Posterior vena cava (tissue), 2 donors: ENCODE results near the gene KRTAP3-1. TPM values are rescaled to one million over a fixed set of nuclear protein-coding genes. Genes with fewer than 3 reads are reported as not detected.
"Not testable (repeated sequence)": the region's sequence is repeated elsewhere in the genome, so short reads cannot be mapped to it uniquely, and the experiment has no call there.

ENCODE experiments used
- DNase-seq: peaks from one replicate; pipeline ENCODE4 v3.0.0-alpha.2; 2020; ENCODE audit warnings: low spot score
- intact Hi-C, 2 donors: fragments of 100-400 bp; cut with DNase I; formaldehyde crosslinking; loops; one replicate each; pipeline versions ENCODE4 v1.14.1 to v1.14.2; 2022 to 2023
- long read RNA-seq, 2 donors: library from polyadenylated mRNA; unstranded; transcript quantifications; one replicate each; pipeline ENCODE4 v2.0.0, GENCODE V29; 2020 to 2021
- total RNA-seq, 2 donors: library from RNA; stranded (reverse); fragmentation: NEBNext Ultra II Directional; extraction: Animal tissue kit (Norgen Biotek cat#: 25700); gene quantifications; one replicate each; pipeline ENCODE4 v1.2.1, GENCODE V29; 2021
- donor health status: DM: yes; HTN: yes; CAD: no.
- donor health status: DM: yes; HTN: yes; CAD: no.

The KRTAP3-1 gene
- total RNA-seq = not detected
- long read RNA-seq, donor 1 = 0 reads
- long read RNA-seq, donor 2 = 0 reads

DNA sequence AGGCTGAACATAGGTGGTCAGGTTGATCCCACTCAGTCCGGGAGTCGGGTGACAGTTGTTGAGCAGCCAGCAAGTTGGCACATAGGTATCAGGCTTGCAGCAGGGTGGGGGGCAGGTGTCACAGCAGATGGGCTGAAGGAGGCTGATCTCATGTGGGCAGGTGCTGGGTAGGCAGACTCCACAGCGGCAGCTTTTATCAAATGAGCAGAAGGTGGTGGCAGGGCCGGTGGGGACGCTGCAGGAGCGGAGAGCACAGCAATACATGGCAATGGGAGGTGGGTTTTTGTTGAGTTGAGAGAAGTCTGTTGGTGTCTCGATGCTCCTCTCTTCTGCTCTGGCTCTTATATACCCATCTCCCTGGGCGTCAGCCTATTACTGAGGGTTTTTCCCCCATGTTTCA lies at the start of gene KRTAP3-1:
KRTAP3-1 (minus strand) TSS at position 318 of the 400 bp plus-strand sequence; CDS start at position 264, 54 bp downstream.
- intact Hi-C loops = no loop called here
- DNase-seq = no peak

DNA sequence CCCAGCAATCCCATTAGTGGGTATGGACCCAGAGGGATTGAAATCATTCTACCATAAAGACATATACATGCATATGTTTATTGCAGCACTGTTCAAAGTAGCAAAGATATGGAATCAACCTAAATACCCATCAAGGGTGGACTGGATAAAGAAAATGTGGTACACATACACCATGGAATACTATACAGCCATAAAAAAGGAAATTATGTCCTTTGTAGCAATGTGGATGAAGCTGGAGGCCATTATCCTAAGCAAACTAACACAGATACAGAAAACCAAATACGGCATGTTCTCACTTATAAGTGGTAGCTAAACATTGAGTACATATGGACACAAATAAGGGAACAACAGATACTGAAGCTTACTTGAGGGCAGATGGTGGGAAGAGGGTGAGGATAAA lies 48.6 kb upstream of the KRTAP3-1 start:
- DNase-seq = no peak

DNA sequence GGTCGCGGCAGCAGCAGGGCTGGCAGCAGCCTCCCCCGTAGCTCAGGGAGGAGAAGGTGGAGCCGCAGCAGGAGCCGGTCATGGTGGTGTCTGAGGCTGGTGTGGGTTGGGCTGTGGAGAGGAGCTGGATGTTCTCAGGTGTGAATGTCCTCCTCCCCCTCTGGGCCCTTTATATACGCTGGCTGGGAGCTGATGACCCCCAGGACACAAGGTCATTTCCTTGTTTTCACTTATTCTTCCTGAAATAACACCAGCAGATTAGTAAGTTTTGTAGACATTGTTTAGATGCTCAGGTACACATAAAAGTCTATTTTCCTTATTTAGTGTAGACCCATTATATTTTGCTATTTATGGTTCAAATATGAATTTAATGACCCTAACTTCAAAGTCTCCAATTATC lies 46.2 kb upstream of the KRTAP3-1 start, which contains the start of gene KRTAP2-2:
KRTAP2-2 (minus strand) TSS at position 101 of the 400 bp plus-strand sequence; CDS start at position 82, 19 bp downstream.
- DNase-seq, intact Hi-C loops: not testable (repeated sequence)

More for the DNA sequence above, 48.6 kb upstream of the KRTAP3-1 start:
- intact Hi-C loops = no loop called here

DNA sequence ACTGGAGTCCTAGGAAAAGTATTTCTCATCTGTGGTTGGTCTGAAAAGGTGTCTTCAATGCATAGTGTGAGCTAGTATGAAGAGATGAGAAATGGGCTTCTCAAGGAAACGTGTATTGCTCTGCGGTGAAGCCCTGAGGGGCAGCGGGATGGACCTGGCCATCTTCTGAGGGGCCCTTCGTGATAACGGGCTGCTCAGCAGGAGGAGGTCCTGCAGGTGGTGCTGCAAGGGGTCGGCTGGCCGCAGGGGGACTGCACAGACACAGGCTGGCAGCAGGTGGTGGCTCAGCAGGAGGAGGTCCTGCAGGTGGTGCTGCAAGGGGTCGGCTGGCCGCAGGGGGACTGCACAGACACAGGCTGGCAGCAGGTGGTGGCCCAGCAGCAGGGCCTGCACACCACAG lies 45.6 kb upstream of the KRTAP3-1 start:
- DNase-seq, intact Hi-C loops: not testable (repeated sequence)

DNA sequence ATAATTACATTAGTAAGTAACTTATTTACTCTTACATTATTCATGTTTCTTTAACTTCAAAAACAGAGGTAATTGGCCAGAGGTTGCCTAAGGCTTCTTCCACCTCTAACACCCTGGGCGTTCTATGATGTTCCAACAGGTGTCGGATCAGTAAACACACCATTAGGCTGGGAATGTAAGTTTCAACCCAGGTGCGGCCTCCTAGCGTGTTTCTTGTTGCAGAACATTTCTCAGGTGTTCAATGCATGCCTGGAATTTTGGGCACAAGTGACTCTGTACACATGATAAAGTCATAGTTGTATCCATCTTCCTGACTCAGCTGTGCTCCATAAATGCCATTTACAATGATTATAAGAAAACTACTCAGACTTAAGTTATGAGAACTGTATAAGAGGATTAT lies 45.1 kb upstream of the KRTAP3-1 start:
- intact Hi-C loops = no loop called here

DNA sequence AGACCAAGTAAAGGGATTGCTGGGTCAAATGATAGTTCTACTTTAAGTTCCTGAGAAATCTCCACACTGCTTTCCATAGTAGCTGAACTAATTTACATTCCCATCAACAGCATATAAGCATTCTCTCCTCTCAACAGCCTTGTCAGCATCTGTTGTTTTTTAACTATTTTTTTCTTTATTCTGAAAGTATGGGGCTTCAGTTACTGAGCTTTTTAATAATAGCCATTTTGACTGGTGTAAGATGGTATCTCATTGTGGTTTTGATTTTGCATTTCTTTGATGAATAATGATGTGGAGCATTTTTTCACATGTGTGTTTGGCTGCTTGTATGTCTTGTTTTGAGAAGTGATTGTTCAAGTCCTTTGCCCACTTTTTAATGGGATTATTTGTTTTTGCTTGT lies 43.6 kb upstream of the KRTAP3-1 start:
- intact Hi-C loops = no loop called here
- no peak for DNase-seq

More for the DNA sequence above, 45.1 kb upstream of the KRTAP3-1 start:
- DNase-seq = no peak

DNA sequence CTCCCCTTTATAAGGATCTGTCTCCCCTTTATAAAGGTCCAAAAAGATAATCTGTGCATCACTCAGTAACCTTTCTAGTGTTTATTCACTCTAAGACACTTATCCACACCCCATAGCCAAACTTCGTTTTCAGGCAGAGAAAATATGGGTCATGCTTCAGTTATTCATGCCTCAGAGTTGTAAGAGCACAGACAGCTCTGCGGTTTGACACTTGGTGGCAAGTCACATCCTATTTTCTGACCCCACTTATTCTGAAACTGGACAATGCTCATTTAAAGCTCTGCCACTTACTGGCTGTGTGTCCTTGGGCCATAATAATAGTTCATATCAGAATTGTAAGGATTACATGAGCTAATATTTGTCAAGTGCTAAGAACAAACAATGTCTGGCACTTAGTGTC lies 40.2 kb upstream of the KRTAP3-1 start:
- DNase-seq = no peak
- intact Hi-C loops = no loop called here

DNA sequence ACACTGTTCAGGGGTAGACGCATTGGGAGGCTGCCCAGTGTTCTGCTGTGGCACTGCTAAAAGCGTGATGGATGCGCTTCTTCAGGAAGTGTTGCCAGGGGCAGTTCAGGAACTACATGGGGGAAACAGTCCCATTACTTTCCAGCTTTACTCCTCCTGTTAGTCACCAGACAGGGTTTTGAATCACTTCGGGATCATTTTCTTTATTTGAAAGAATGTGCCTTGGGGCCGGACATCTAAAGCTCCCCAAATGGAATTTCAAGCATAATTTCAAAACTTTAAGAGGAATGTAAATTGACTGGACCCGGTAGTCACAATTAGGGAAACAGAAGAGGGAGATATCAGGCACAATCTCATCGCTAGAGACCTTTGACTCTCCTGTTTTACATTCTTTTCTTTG lies 39.5 kb upstream of the KRTAP3-1 start:
- intact Hi-C loops = no loop called here
- no peak for DNase-seq

DNA sequence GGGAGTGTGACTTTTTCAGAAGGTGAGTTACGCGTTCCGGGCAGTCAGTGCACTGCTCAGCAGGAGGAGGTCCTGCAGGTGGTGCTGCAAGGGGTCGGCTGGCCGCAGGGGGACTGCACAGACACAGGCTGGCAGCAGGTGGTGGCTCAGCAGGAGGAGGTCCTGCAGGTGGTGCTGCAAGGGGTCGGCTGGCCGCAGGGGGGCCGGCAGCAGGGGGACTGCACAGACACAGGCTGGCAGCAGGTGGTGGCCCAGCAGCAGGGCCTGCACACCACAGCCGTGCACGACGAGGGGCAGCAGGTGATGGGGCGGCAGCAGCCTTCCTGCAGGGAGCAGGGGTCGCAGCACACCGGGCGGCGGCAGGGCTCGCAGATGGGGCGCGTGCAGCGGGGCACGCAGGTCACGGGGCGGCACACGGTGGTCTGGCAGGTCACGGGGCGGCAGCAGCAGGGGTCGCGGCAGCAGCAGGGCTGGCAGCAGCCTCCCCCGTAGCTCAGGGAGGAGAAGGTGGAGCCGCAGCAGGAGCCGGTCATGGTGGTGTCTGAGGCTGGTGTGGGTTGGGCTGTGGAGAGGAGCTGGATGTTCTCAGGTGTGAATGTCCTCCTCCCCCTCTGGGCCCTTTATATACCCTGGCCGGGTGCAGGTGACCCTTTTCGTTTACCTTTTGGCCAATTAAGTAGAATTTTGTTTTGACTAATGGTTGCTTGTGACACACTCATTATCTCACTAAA lies 38.0 kb upstream of the KRTAP3-1 start, which contains the start of gene KRTAP2-1:
KRTAP2-1 (minus strand) TSS at position 582 of the 731 bp plus-strand sequence; CDS start at position 533, 49 bp downstream.
- intact Hi-C loops, DNase-seq: not testable (repeated sequence)

DNA sequence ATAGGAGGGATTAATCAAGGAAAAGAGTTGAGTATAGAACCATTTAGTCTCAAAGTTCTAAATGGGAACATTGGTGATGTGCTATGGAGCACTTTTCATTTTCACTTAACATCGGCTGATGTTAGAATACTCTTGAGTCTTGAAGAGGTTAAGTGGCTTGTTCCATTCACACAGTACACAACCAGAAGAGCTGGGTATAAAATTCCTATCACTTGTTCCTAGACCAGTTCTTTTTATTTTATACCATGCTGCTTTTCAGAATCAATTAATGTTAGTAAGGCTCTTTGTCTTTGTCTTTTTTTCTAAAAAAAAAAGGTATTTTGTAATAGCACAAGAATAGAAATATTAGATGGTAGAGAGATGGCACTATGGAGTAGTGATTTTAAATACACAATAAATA lies 34.0 kb upstream of the KRTAP3-1 start:
- no peak for DNase-seq
- intact Hi-C loops = no loop called here

DNA sequence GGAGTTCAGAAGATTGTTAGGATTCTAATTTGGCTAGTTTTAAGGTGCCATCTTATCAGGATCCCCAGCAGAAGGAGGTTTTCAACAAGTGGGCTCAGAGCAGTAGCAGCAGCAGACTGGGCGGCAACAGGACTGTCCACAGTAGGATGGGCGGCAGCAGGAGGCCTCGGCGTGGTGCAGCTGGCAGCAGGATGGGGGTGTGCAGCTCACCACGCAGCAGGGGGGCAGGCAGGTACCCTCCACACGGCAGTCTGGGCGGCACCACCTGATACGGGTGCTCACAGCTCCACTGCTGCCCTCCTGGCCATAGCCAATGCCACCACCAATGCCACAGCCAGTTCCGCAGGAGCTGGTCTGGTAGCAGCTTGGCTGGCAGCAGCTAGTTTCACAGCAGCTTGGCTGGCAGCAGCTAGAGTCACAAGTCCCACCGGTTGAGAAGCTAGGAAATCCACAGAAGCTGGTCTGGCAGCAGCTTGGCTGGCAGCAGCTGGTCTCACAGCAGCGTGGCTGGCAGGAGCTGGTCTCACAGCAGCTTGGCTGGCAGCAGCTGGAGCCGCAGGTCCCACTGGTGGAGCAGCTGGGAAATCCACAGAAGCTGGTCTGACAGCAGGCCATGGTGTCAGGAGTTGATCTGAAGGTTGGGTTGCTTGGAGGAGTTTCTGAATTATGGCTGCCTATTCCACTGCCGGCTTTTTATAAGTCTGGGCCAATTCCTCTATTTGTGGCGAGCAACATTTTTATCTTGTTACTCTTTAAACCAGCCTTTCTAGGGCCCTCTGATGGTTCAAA lies 32.0 kb upstream of the KRTAP3-1 start, which contains the start of gene KRTAP1-1:
KRTAP1-1 (minus strand) TSS at position 668 of the 789 bp plus-strand sequence; CDS start at position 615, 53 bp downstream.
- intact Hi-C loops = not testable (repeated sequence)

DNA sequence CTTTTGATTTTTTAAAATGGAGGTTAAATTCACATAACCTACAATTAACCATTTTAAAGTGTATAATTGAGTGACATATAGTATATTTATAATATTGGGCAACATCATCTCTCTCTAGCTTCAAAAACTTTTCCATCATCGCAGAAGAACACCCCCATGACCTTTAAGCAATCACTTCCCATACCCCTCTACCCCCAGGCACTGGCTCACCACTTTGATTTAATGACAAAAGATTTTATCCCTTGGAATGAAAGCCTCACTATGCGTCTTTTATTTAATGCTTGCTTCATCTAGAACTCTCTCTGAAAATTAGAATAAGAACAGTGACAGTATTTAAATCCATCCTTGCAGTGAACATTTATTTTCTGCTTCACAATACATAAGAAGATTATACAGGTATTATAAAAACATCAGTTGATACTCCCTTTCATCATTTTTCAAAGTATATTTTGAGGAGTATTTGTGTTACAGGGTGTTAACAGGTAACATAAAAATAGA lies 29.0 kb upstream of the KRTAP3-1 start:
- intact Hi-C loops = no loop called here
- DNase-seq = no peak

More for the DNA sequence above, 32.0 kb upstream of the KRTAP3-1 start, which contains the start of gene KRTAP1-1:
- not testable (repeated sequence) for DNase-seq

DNA sequence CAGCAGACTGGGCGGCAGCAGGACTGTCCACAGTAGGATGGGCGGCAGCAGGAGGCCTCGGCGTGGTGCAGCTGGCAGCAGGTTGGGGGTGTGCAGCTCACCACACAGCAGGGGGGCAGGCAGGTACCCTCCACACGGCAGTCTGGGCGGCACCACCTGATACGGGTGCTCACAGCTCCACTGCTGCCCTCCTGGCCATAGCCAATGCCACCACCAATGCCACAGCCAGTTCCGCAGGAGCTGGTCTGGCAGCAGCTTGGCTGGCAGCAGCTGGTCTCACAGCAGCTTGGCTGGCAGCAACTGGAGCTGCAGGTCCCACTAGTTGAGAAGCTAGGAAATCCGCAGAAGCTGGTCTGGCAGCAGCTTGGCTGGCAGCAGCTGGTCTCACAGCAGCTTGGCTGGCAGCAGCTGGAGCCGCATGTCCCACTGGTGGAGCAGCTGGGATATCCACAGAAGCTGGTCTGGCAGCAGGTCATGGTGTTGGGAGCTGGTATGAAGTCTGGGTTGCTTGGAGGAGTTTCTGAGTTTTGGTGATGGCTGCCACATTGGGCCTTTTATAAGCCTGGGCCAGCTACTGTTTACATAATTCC lies 25.5 kb upstream of the KRTAP3-1 start, which contains the start of gene KRTAP1-3:
KRTAP1-3 (minus strand) TSS at position 529 of the 590 bp plus-strand sequence; CDS start at position 476, 53 bp downstream.
- DNase-seq, intact Hi-C loops: not testable (repeated sequence)

DNA sequence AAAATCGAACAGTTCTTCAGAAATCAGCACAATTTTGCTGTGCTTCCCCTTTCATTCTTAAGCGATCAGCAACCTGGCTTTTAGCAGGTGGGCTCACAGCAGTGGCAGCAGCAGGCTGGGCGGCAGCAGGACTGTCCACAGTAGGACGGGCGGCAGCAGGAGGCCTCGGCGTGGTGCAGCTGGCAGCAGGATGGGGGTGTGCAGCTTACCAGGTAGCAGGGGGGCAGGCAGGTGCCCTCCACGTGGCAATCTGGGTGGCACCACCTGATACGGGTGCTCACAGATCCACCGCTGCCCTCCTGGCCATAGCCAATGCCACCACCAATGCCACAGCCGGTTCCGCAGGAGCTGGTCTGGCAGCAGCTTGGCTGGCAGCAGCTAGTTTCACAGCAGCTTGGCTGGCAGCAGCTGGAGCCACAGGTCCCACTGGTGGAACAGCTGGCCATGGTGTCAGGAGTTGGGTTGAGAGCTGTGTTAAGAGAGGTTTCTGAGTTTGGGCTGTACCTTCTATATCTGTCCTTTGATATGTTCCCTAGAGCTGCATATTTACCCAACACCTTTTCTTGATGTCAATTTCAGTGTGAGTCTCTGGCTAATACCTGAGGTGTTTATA lies 20.8 kb upstream of the KRTAP3-1 start, which contains the start of gene KRTAP1-4:
KRTAP1-4 (minus strand) TSS at position 563 of the 613 bp plus-strand sequence; CDS start at position 446, 117 bp downstream.
- no peak for DNase-seq
- intact Hi-C loops = no loop called here

DNA sequence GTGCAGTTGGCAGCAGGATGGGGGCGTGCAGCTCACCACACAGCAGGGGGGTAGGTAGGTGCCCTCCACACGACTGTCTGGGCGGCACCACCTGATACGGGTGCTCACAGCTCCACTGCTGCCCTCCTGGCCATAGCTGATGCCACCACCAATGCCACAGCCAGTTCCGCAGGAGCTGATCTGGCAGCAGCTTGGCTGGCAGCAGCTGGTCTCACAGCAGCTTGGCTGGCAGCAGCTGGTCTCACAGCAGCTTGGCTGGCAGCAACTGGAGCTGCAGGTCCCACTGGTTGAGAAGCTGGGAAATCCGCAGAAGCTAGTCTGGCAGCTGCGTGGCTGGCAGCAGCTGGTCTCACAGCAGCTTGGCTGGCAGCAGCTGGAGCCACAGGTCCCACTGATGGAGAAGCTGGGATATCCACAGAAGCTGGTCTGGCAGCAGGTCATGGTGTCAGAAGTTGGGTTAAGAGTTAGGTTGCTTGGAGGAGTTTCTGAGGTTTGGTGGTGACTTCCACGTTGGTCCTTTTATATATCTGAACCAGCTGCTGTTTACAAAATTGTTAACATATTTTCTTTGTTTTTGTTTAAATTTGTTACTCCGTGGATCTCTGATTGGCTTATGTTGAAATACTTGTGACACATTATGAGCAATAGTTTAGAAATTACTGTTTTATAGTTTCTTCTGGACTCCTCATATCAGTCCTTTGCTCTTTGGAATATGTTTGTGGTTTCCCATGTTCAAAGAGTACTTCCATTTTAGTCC lies 18.0 kb upstream of the KRTAP3-1 start, which contains the start of gene KRTAP1-5:
KRTAP1-5 (minus strand) TSS at position 494 of the 757 bp plus-strand sequence; CDS start at position 441, 53 bp downstream.
- intact Hi-C loops = no loop called here
- no peak for DNase-seq

DNA sequence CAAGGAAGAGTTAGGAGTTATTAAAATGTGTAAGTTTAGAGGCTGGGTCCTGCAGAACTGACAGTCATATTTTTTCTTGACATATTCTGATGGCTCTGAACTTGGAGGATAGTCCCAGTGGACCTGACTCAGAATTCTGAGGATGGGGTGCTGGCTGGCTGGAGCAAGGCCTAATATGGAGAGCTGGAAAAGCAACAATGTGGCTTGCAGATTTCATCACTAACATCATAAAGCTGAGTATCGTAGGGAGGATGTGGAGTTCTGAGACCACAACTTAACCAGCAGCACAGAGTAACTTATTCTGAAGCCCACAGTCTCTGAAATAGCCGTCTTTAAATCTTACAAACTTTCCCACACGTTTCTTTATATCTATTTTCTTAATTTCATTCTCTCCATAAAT lies 15.8 kb upstream of the KRTAP3-1 start:
- DNase-seq = no peak
- intact Hi-C loops = no loop called here

DNA sequence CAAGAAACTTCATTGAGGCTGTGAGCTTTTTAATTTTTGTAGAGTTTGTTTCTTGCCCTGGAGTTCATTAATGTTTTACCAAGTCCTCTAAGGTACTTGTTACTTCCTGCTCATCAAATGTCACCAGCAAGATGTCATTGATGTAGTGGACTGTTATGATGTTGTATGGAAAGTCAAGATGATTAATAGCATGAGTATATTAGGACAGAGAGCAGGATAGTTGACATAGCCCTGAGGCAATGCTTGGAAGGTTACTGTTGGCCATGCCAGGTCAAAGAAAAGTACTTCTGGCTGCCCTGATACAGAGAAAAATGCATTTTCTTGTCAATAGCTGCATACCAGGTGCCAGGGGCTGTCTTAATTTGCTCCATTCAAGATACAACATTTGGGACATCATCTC lies 11.4 kb upstream of the KRTAP3-1 start:
- intact Hi-C loops = no loop called here
- no peak for DNase-seq

DNA sequence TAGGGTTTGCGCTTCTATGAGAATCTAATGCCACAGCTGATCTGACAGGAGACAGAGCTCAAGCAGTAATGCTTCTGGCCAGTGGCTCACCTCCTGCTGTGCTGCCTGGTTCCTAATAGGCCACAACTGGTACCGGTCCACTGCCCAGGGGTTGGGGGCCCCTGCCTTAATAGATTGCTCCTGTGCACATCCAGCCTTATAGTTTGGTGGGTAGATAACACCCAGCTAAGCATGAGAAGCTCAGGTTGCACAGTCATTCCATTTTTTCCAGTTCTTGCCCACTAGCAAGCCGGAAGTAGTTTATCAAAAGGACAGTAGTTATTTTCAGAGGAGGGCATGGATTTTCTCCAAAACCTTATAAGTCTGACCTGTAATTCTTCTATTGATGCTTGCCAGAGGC lies 10.5 kb upstream of the KRTAP3-1 start:
- intact Hi-C loops = no loop called here
- DNase-seq = no peak
